HPDE6-E6E7 (cell line): ENCODE measurements around the gene USP7.
"Not testable (repeated sequence)": the region's sequence is repeated elsewhere in the genome, so short reads cannot be mapped to it uniquely, and the experiment has no call there.

Experiments
- DNase-seq: peaks from one replicate; pipeline ENCODE4 v3.0.0; 2011; ENCODE audit warnings: missing footprints; ENCODE audit errors: extremely low spot score

USP7 gene

DNA sequence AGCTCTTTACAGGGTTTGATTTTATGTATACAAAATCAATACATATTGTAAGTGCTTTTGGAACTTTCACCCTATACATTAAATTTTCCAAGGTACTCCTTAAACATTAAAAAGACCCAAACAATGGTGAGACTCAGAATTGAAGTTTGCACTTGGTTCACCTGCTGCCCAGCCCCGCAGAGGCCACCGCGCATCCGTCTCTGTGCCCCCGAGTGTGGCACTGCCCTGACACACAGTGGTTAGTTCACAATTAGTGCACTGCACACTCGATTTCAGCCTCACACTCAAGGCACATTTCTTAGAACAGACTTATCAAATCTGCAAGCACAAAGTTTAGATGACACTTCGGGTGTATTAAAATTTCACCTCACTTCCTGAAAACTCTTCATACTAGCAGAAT is 38.3 kb downstream of the USP7 start:
- no peak for DNase-seq

GRCh38 chr16:8924214-8924613 is 39.5 kb downstream of the USP7 start:
- no peak for DNase-seq

- DNase-seq = no peak
Observed at GRCh38 chr16:8923199-8923598, 40.5 kb downstream of the USP7 start.

DNA sequence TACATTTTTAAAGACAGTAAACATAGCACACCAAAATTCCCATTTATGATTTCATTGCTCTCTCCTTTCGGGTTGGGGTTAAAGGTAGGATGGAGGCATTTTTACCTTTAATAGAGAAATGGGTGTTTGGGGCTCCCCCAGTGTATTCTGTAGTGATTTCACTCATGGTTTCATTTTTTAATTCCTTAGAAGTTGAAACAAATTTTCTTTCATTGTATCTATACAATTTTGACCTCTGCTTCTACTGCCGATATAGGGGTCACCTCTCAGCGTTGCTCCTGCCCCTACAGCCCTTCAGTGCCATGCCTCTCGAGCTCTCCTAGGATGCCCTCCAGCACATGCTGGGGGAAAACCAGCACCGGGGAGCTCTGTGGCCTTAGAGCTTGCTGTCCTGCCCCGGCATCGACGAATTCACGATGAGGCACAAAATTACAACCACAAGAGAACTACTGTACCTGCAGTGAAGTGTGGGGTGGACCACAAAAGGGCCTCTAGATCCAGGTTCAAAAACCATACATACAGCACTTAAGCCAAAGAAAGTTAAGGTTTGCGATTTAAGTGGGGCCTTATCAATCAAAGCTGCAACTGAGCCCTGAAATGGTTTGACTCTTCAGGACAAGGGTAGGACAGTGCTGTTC is 42.2 kb downstream of the USP7 start:
- DNase-seq = no peak

DNA sequence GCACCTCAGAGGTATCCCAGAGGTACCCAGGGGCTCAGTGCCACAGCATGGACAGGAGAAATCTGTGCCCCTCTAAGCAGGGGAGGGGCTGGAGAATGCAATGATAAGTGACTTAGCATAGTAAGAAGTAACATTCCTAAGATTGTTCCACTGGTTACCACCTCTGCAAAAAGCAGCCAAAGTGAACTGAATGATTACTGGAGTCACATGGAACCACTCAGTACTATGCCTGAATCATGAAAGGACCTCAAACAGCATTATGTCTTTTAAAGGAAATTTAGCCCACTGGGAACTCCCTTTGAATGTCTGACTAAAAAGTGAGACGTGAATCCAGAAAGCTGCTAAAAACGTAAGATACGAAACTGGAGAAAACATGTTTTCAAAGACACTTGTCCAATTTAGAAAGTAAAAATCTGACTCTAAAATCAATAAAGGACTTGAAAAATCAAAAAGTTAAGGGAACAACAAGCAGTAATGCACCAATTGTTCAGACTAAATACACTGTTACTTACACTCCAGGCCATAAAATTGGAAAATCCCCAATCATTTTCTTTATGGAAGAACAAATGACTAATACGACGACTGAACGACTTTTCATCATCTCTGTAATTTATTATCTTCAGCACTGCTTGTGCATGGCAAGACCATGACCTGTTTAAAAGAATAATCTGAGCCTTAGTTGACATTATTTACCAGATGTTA is 42.9 kb downstream of the USP7 start:
- DNase-seq = no peak

DNA sequence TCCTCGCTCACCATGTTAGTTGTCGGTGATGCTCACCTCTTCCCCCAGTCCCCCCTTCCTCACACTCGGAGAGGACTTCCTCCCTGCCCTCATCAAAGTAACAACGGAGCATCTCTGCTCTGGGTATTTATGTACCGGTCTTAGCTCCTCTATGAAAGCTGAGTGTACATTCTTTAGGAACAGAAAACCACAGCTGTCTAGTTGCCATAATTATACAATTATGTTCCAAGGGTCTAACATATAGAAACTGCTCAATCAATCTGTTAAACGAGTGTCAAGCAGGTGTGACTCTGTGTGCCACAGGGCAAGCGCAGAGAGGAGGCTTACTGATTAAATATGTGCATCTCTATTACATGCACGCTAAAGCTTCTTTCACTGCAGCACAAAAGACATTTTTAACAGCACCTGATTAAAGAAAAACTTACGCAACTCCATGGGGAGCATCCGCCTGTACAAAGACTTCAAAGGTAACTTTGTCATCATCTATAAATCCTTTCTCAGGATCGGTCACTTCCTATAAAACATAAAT is 43.7 kb downstream of the USP7 start:
- DNase-seq = no peak

GRCh38 chr16:8919089-8919933 is 44.4 kb downstream of the USP7 start:
- DNase-seq = no peak

- DNase-seq = not testable (repeated sequence)
Observed at GRCh38 chr16:8917336-8917735, 46.4 kb downstream of the USP7 start.

DNA sequence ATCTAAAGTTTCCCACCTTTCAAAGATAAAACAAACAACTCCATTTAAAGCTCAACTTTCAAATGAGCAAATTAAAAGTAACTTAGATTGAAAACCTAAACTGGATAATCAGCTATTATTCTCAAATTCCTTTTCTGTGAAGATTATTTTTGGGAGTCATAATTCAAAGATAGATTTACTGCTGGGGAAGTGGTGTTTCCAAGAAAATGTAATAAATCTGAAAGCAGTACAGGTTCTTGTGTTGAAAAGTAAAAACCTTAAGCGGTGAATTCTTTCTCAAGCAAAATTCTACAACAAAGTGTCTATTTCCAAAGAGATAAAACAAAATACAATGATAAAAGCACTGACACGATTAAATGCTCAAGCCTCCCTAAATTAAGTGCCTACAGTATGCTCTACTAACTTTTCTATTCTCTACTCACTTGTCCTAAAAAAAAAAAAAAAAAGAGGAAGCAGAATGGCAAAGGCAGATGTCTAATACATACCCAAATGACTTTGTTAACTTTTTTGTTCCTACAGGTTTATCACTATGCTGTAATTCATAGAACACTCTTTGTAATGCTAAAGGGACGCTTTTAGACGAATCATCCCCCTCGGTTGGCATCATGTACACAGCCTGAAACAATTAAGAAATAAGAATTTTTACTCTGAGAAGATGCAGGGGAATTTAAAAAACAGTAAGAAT is 47.0 kb downstream of the USP7 start:
- no peak for DNase-seq

DNA sequence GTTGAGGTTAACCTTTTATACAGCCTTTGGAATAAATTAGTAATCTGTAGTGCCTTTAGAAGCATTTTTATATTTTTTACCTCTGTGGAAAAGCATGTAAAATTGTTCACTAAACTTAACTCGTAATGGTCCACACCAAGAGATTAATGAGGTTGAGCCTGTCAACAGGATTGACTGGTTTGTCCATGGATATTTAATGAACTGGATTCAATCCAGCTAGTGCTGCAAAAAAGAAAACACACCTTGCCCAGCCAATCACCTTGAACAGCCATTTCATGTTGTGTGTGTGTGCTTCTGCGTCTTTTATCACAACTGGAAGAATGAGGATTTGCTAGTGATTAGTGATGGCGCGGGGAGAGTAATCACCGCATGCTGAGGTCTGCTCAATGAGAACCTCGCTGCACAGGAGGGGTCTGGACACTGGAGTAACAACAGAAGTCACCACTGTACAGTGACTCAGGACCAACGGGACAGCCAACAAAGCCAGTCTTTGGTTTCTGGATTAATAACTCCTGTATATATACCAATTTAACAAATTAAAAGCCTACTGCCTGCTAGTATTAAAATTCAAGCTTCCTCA is 47.9 kb downstream of the USP7 start:
- no peak for DNase-seq

GRCh38 chr16:8914098-8914497 is 49.6 kb downstream of the USP7 start:
- no peak for DNase-seq

DNA sequence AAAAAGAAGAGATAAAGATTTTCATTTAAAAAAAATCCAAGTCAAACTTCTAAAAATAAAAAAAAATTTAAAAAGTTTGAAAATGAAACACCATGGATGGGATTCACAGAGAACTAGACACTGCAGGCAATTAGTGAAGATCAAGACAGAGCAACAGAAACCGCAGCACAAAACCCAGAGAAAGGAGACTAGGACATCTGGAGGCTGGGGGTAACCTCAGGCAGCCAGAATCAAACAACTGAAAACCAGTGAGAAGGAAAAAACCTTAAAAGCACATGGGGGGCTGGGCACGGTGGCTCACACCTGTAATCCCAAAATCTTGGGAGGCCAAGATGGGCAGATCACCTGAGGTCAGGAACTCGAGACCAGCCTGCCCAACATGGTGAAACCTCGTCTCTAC is 50.9 kb downstream of the USP7 start:
- no peak for DNase-seq

DNA sequence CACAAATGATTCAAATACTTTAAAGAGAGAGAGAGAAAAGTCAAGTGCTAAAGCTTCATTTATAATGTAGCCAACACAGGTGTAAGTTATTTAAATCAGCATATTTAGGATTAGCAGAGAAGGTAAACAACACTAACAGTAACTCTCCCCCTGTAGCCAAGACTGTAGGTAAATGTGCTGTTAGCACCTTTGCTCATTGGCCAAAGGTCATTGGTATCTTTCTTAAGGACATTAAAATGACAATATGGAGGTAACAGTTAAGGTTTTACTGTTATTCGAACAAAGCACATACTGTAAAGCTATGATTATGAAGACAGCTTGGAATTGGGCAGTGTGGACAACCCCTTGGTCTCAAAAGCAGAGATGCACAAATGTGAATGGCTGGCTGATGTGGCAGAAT is 52.9 kb downstream of the USP7 start:
- DNase-seq = no peak

- no peak for DNase-seq
Observed at GRCh38 chr16:8908810-8909468, 54.8 kb downstream of the USP7 start.

DNA sequence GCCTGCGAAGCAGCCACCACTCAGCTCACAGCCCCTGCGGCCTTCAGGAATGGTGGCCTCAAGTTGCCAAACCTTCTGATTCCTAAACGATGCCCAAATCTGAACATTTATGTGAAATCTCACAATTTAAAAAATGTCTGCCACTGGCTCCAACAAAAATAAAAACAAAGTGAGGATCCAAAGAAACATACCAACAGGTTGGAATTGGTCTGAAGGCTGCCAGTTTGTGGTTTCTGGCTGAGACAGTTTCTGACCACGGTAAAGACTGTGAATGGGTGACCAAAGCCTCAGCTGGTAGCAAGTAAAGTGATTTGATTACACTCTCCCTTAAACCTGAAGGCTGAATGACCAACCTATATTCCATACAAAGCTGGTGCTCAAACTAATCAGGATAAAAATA is 56.6 kb downstream of the USP7 start:
- DNase-seq = no peak

DNA sequence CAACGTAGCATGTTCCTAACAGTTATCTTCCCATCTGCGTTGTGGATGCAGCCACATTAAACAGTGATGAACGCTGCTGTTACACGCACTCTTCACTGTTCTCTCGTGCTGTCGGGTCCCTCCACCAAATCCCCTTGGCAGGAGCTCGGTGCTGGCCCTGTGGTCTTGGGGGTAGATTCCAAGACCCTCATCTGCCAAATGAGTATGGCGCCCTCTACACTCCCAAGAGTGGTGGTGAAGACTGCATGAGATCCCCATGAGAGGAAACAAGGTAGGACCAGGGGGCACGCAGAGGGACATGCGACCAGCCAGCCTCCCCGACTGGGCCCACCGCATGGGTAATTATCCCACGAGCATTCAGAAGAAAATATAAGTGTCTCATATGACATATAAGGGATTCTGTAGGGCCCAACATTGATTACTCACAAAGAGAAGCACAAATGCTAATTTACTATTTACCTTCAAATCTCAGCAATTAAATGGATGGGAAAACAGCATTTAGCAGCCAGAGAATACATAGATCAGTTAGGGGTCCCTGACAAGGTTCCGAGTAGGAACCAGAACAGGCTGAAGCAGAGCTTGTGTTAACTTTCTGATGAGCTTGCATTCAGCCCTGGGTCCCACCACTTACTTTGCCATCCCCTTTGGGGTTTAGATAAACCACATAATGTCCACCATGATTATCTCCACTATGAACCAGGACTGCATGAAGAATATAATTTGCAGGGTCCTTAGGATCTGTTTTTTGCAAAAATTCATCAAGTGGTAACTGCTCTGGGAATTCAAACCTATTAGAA is 57.7 kb downstream of the USP7 start:
- DNase-seq = no peak

DNA sequence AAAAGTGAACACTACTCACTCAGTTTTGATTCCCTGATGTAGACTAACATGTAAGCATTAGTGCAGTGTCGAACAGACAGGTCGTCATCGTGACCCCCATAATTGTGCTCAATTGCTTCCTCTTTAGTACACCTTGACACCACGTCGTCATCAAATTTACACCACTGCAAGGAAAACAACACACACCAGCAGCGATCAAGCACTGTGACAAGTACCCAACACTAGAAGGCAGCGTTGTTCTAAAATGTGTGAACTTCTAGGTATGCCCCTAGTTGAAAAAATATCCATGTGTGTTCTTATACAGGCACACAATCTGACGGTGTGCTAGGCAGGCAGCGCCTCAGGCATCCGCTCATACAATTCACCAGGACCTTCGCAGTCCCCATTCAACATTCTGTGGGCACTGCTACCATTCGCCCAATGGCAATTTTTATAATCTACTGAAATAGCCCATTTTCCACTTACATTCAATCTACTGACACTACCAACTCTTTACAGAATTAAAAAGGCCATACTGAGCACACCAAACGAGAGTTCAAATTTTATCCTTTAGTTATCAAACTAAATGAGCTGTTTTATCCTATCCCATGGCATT is 58.4 kb downstream of the USP7 start:
- no peak for DNase-seq

DNA sequence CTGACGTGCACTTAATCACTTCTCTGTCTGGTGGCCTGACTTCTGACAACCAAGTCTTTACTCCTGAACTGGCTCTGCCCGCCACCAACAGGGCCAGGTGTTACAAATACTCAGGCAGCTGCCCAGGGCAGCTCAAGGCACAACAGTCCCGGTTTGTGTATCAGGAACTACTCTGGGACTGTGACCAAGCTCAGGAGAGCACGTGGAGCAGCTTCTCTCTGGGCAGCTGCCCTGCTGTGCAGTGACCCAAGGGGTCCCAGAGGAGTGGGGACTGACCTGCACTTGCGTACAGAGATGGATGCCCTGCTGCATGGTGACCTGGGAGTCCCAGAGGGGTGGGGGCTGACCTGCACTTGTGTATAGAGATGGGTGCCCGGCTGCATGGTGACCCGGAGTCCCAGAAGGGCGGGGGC is 59.7 kb downstream of the USP7 start:
- DNase-seq = no peak

DNA sequence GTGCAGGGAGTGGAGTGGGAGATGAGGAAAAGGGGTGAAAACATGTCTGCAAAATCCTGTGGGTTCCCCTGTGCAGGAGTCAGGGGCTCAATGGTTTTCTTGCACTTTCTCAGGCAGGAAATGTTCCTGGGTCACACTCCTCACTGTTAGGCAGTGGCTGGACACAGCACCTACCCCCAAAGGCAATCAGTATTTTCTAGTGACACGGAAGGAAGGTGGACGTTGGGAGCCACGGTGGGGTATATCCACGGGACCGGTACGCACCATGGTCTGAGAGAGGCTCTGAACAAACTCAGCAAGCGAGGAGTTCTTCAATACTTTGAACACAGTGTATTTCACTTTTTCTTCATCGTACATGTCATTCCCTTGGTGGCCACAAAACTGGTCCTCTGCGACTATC is 60.7 kb downstream of the USP7 start:
- DNase-seq = no peak

GRCh38 chr16:8901320-8901861 is 62.3 kb downstream of the USP7 start:
- DNase-seq = no peak
